Measurements from ENCODE around the gene DENND1A.
A peak's percentile ranks its signal among the peaks of the same experiment; 100 is the strongest.

DENND1A gene

DNA sequence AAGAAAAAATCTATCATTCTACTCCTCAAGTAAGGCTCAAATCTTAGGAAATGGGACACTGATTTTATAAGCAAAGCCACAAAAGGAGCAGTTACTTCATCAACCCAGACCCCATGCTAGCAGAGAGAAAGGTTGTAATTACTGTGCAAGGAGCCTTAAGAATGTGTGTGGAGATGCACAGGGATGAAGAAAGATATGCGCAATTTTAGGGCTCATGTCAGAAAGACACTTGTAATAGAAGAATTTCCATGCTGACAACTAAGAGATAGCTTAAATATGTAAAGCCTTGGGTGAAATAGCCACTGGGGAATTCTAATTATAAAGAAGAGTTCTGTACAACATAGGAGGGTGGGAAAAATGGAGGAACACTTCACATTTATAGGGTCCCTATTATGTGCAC is 432.1 kb downstream of the DENND1A start:
- DNase-seq (ENCODE audit: low read depth, low spot score), result no peak

DNA sequence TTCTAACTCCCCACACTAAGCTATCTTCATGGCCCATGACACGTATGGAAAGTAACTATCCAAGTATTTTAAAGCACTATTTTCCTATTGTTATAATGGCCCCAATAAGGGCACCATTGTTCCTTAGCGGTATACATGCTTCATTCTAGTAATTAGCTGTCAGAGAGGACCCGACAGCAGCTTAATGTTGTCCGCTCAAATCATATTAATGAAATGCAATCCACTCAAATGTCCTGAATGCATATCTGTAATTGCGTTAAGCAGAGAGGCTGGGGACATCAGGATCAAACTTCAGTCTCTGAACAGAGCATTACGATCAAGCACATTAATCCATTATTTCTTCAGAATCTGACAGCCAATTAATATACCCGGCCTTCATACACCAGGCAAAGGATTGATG is 434.2 kb downstream of the DENND1A start:
- DNase-seq (ENCODE audit: low read depth, low spot score), result no peak

DNA sequence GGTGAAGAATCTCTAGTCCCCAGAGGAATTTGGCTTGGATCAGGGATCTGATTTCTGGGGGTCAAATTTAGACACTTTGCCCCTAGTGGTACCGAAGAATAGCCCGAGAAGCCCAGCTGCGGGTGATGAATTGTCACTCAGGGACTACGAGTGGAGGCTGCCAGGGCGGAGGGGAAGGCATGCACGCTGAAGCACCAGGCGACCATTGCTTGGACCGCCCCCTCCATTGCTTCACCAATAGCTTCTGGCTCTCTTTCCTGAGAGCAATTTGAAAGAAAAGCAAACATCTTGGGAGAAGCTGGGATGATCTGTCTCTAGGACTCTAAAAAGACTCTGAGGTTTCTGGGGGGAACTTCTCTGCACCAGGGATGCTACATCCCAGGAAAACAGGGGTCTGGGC is 436.3 kb downstream of the DENND1A start:
- no peak for DNase-seq (ENCODE audit: low read depth, low spot score)

DNA sequence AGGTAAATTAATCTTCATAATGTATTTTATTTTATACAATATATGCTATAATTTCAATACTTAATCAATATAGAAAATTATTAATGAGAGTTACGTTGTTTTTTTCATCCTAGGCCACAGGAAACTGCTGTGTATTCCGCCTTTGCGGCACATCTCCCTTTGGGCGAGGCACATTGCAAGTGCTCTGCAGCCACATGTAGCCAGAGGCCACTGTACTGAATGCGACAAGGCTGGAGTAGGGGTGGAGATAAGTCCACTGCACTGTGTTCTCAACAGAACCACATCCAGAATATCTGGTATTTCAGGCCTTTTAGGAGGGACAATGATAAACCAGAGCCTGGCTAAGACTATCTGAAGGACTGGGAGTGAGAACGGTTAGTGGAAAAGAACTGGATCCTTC is 439.2 kb downstream of the DENND1A start:
- no peak for DNase-seq (ENCODE audit: low read depth, low spot score)

DNA sequence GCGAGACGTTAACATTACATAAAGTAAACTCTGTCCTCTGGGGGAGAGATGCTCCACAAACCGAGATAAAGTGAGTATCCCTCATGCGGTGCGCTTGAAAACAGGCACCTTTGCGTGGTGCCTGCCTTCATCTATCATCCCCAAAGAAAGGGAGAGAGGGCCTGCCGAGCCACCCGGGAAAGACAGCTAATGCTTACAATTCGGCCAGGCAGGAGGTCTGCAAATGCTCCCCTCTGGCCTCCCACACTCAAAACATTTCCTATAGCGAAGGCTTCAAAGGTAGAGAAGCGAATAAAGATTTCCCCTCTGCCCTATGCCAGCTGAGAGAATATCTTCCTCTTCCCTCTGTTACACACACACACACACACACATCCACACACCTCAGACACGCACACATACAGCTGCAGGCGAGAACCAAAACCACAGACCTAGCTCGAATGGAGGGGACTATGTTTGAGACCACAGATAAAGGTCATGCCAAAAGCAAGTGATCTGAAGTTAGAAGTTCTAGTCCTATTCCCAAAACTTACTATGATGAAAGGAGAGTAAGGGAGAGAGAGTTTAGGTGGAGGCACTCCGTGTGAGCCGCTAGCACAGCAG is 441.1 kb downstream of the DENND1A start:
- DNase-seq (ENCODE audit: low read depth, low spot score), result no peak

DNA sequence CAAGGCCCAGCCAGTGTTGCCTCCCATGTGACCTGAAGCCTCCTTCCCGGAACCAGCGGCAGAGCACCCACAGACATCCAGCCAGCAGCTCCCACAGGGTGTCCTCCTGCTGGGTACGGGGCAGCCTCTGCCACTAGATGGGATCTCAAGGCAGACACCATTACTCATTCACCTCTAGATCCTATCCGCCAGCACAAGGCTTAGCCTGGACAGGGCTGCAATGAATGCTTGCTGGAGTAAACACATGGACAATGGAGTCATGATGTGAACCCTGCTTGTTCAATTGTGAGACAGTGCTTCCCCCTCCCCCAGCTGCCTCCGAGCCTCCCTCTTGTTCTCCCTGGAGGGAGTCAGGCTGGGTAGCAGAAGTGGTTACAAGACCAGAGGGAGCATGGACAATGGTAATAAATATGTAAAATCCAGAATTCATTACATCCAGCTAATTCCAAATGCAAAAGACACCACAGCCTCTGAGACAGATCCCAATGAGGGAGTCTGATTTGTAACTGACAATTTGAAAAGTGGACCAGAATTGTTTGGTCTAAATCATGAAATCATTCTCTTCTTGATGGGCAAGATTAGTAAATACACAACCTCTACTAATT is 441.9 kb downstream of the DENND1A start:
- no peak for DNase-seq (ENCODE audit: low read depth, low spot score)

DNA sequence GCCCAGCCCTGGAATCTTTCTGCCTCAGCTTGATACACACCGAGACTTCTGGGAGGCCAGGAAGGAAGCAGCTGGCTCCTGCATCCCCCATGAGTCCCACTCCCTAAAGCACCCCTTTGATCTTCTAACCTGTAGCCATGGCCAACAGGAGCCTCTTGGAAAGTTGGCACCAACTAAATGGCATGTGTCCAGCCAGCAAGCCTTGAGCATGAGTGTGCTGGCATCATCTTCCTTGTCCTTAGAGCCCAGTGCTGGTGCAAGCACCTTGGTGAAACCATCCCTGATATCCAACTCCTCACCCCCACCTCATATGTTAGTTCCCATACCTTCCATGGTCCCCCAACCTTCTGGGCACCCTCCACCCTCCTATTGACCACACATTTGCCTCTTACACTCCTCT is 443.5 kb downstream of the DENND1A start:
- DNase-seq (ENCODE audit: low read depth, low spot score), result no peak

DNA sequence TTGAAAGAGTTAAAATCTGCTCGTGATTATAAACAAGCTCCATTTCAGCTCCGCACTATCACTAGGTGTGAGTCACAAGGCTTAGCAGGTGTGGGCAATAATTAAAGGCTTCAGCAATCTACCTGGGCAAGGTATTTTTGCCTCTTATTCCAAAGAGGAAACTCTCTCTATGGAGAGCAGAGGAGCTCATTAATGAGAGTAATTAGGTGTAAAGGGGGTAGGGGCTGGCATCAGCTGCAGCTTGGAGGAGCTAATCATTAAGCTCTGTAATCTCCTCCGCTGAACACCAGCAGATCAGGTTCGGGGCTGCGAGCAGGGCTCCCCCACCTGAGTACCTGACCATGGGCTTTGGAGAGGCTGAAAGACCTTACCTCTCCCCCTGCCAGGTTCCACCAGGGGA is 444.7 kb downstream of the DENND1A start:
- DNase-seq (ENCODE audit: low read depth, low spot score), result no peak

DNA sequence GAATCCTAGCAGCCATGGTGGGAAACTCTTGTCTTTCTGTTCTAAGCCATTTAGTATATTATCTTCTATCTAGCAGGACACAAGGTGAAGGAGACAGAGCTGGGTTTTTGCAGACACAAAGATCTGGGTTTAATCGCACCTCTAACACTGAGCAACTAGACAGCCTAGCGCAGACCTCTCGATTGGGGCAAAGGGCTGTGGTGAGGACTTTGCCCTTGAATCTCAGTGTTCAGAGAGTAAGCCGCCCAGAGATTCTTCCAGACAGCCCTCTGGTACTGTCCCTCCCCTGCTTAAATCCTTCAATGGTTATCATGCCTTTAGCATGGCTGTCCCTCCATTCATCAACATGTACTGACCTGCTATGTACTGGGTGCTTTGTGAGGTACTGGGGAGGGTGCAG is 445.8 kb downstream of the DENND1A start:
- DNase-seq (ENCODE audit: low read depth, low spot score), result no peak

DNA sequence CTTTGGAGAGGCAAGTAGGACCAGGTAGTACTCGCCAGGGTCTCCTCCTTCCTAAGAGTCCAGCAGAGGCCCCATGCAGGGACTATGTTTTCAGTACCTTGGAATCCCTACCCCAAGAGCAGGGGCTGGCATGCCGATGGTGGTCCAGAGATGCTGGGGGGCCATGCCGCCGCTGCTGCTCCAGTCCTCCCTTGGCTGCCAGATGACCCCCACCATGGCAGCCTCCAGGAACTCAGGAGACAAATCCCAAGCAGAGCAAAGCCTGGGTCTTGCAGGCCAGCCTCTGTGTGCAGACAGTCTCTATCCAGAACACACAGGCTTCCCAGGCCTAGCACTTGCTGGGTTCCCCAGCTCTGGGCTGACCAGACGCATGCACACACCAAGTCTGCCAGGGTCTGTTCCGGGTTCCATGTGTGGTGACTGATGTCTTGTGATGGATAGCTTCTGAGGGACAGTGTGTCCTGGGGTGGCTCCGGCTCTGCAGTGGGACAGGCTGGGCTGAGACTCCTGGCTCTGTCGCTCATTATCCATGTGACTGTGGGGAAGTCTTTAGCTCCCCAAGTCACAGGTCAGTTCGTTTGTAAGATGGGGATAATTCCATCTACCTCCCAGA is 446.6 kb downstream of the DENND1A start:
- no peak for DNase-seq (ENCODE audit: low read depth, low spot score)

DNA sequence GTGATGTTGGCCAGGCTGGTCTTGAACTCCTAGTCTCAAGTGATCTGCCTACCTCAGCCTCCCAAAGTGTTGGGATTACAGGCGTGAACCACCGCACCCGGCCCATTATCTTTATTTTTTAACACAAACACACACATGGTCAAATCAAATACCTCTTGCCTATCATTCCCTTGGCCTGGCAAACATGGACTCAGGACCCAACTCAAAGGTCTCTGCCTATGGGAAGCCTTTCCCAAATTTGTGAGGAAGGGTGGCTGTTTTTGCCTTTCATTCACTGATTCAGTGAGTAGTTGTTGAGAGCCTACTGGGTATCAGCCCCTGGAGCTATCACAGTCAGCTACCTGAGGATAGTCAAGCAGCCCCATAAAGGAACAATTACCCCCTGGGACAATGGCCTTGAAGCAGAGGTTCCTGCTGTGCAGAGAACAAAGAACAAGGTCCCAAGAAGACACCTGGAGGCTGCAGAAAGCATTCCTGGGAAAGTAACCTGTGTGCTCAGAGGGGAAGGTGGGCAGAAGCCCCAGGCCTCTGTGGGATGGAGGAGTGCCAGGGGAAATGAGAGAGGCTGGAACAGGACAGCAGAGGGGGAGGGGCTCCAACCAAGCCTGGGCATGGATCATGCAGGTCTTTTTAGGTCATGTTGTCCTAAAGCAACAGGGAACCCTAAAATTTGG is 447.5 kb downstream of the DENND1A start:
- peak; percentile 77 for DNase-seq (ENCODE audit: low read depth, low spot score)

DNA sequence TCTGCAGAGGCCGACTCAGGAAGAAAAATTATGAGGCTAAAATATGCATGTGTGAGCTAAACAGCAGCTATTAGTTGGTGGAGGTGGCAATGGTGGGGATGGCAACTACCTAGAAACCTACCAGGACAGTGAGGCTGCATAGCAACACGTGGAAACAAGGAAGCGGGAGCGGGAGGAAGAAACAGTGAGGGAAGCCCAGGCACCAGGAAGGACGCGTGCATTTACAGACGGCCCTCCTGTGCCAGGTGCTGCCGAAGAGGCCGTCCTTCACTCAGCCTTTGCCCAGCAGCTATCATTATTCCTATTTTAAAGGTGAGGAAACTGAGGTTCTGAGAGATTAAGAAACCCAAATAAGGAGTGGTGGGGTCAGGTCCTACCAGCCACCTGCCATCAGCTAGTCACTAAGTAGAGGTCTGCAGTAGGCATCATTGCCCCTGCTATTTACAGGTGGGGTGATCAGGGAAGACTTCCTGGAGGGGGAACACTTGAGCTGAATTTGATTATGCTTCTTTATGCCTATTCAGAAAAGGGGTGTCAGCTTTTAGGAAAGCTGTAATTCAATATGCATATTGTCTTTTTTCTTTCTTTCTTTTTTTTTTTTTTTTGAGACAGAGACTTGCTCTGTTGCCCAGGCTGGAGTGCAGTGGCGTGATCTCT is 448.6 kb downstream of the DENND1A start:
- no peak for DNase-seq (ENCODE audit: low read depth, low spot score)

DNA sequence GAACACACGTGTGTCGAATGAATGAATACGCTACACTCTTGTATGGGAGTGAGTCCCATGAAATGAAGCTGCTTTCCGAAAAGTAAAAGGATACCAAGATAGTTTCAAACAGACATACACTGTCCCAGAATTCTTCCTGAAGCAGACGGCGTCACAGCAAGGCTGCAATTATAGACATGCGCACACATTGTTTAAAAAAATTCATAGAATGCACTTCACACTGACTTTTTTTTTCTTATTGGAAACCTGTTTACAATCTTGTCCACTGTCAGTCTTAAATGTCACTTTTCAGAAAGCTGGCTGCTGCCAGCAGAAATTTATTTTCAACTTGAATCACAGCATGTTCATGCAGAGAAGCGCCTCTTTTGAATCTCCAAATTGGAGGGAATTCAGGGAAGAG is 449.1 kb downstream of the DENND1A start:
- no peak for DNase-seq (ENCODE audit: low read depth, low spot score)

DNA sequence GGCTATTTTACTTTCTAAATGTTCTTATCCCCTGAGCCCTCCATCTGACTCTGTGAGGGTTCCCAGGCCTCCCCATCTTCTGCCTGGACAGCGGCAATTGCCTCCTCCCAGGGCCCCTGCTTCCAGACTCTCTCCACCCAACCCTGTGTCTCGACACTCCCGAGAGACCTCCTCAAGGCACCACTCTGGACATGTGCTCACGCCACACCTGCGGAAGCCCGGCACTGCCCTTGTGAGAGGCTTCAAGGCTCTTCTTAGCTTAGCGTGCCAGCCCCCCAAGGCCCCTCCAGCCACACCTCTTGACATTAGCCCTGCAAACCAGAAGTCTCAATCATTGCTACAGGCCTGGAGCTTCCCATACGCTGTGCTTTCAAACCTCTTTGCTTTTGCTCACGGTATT is 449.8 kb downstream of the DENND1A start:
- DNase-seq (ENCODE audit: low read depth, low spot score), result no peak

DNA sequence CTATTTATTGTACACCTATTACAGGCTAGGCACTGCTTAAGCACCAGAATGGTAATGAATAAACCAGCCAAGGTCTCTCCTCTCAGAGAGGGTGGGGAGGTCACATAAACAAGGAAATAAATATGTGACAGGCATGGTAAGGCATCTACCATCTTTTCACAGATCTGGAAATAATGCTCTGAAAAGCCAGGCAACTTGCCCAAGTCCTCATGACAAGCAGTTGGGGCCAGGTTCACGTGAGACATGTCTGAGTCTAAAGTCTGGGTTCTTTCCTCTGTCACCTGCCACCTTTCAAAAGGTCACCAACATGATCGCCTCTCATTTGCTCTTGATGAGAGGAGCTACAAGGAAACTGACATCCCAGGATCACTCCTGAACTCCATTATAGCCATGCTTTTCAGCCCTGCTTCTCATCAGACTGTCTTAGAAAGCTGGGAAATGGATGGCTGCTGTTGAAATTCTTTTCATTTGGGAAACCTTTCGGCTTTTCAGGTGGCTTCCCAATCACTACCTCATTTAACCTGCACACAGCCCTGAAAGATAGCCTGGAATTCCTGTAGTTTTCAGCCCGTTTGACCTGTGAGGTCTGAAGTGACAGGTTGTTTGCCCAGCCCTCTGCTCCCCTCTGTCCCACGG is 450.8 kb downstream of the DENND1A start:
- no peak for DNase-seq (ENCODE audit: low read depth, low spot score)

DNA sequence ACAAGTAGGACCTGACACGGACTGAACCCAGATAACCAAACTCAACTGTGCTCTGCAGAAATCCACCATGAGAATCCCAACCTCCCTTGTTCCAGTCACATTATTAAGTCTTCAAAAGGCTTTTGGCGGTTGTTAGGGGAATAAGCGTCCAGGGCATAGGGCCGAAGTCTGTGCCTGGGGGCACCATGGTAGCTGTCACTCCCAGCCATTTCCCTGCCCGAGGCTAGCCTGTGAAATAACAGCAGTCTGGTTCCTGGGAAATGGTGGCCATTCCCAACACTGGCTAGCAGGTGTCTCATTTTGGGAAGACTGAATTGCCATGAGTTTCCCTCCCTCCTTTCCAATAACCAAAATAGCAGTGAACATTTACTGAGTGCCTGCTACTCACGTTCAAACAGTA is 451.8 kb downstream of the DENND1A start:
- DNase-seq (ENCODE audit: low read depth, low spot score), result no peak

DNA sequence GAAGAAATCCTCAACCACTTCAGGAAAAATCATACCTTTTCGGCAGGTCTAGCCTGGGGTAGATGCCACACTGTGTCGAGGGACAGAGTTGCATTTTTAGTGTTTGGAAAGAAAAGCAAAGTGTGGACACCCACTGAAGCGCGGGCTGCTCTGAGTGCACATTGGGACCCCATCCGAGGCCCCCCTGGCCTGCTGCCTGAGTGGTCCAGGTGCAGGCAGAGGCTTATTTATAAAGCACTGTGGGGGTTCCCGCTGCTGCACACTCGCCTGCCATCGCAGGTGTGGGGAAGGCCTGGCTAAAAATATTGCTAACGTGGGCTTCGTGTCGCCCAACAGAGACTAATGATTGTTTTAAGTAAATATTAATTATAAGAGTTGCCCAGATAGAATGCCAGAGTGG is 454.5 kb downstream of the DENND1A start:
- DNase-seq (ENCODE audit: low read depth, low spot score), result no peak

DNA sequence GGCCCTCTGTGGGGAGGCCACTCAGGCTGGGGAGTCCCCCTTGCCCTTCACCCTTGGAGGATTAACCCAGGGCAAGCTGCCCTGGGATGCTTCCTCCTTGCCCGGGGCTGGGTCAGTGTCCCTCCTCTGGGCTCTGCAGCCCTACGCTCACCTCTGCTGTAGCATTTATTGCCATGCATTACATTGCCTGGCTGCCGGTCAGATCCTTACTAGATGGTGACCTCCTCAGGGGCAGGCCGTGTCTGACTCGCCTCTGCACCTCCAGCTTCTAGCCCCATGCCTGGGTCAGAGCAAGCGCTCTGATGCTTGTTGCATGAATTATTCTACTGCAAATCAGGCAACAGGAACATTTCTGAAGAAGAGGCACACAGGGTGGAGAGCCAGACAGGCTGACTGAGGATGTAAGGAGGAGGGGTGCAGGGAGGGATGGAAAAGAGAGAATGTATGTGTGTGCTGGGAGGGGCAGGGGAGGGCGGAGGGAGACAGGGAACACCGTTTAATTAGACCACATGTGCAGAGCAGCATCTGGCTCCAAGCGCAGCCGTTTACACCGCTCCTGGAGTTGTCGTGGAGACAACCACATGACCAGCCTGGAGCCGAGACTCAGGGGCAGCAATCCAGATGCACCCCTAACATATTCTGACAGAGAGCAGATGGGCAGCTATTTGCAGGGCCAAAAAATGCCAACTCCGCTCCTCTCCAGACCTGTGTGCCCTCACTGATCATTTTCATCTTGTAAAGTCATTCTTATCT is 456.9 kb downstream of the DENND1A start:
- no peak for DNase-seq (ENCODE audit: low read depth, low spot score)

DNA sequence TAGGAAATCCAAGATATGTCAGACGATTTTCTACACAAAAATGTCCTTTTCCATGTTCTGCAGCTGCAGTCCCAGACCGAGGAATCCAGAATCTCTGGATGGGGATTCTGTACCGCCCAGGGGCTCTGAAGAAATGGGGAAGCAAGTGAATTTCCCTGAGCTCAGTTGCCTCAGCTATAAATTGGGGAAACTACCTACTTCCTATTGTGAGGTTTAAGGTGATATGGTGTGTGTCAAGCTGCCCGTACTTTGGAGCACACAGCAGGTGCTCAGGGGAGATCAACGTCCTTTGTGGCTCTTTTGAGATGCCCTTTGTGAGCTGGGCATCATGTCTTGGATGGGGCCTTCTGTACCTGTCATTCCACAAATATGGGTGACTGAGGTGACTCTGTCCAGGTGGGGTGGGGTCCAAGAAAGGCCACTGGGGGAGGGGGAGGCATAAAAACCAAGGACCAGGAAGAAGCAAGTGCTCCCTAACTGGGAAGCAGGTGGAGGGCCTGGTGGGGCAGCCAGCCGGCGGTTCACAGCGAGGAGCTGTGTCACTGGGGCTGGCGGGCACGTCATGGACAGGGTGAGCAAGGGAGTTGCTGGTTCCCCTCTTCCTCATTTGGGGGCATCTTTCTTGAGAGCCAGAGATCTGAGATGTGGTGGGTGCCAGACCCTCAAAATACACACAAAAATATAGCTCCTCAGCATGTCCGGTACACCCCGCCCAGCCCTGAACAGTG is 457.9 kb downstream of the DENND1A start:
- DNase-seq (ENCODE audit: low read depth, low spot score), result no peak

DNA sequence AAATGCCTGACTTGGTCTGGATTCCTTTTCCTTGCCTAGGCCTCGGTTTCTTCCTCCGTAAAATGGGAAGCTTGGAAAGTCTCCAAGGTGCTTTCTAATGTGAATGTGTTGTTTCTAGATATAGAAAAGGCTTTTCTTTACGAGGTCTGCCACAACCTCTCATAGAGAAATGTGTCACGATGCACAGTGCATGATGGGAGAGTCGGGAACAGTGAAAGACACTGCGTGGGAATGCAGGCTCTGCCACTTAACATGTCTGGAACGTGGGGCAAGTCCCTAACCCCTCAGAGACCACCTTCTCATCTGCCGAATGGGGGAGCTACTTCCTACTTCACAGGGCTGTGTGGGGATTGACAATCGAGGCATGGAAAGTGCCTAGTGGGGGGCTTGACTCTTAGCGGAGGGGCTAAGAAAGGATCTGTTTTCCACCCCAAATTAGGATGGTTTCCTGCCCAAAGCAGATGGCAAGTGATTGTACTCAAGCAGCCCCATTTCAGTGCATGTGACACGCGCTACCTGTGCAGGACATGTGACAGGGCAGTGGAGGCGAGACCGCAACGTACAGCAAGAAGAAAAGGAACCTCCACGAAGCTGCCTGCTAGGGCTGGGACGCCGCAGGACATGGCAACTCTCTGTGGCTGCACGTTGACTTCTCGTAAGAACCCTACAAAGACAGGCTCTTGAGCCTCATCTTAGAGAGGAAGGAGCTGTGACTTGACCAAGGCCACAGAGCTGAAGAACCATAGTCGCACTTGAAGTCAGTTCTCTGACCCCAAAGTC is 458.7 kb downstream of the DENND1A start:
- no peak for DNase-seq (ENCODE audit: low read depth, low spot score)
